Left forelimb (tissue), 1 donor: Measurements from ENCODE around the gene DTX3L.

Experiments used
- DNase-seq: peaks from one replicate; pipeline ENCODE4 v3.0.0-alpha.2; 2018; ENCODE audit warnings: low spot score

Gene DTX3L

DNA sequence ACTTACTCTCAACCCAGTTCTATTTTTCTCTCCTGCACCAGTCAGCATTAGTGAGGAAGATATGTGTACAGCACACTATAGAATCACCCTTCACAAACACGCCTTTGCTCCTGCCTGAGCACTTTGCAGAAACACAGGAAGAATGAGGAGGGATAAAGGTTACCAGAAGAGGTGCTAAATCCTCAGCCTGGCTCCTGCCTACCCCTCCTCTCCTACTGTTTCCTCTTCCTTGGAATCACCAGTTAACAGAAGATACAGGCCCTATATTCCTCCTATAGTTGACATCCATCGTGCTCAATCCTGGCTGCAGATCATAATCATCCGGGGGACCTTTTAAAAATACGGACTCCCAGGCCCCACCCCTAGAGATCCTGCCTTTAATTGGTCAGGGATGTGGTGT is 42.2 kb downstream of the DTX3L start:
- no peak for DNase-seq

DNA sequence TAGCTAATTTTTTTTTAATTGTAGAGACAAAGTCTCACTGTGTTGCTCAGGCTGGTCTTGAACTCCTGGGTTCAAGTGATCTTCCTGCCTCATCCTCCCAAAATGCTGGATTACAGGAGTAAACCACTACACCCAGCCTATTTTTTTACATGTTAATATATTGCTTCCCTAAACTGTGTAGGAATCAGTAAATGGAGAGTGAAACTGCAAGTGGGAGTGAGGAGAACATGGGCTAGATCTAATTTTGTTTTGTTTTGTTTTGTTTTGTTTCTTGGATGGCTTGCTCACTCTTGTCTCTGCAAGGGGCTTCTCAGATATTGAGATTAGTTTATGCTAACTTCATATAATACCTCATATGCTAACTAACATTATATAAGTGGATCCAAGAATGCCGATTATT is 44.8 kb downstream of the DTX3L start:
- no peak for DNase-seq

DNA sequence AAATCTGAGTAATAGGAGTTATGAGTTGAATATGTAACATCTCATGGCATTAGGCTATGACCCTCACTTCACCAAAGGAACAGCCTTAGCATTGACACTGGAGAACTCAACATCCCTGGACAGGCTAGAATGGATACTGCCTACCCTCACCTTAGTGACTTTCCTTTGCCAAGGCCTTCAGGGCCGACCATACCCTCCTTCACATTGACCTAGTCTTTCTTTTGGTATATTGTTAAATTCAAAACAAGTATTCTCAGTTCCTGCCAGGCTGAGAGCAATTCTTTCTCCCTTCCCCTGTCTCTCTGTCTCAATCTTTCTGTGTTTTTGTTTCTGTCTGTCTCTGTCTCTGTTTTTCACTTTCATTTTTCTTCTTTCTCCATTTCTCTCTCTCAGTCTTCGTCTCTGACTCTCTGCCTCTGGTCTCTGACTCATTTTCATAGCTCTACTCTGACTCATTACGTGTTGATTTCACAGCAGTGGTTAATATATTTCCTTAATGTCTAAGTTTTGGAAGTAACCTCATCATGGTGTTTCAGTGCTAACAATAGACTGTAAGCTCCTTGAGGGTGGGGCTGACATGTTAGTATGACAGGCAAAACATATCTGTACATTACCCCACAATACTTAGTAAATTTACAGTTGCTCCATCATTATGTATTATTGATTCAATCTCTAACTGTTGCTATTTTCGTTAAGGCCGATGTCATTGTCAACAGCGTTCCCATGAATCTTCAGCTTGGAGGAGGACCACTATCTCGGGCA is 45.8 kb downstream of the DTX3L start:
- no peak for DNase-seq

DNA sequence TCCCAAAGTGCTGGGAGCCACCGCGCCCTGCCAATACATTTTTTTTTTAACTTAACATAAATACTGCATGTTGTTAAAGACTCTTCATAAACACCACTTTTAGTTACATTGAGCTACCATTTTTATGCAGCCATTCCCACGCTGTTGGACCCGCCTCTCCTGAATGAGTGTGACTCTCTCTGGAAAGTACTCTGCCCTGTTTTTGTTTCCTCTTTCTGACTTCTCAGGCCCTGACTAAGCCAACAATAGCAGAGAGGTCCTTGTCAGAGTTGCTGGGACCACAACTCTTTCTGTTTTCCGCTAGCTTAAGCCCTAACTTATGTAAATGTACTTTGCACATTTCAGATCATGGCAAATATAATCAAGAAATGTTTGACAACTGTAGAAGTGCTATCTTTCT is 48.6 kb downstream of the DTX3L start:
- no peak for DNase-seq

DNA sequence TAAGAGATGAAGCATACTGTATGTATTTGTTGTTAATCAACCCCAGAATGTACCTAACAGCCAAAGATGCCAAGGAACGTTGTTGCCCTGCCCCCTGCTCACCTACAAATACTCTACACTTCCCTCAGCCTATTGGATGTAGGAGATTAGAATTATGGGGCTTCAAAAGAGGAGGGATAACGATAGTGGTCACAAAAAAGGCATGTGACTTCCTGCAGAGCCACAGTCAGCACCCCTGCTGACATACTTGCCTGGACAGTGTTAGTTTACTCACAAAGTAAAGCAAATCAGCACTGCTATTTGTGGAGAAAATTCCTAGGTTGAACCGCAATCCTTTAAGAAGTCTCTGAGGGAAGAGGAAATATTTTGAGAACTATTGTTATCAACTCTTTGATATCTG is 51.2 kb downstream of the DTX3L start:
- no peak for DNase-seq

DNA sequence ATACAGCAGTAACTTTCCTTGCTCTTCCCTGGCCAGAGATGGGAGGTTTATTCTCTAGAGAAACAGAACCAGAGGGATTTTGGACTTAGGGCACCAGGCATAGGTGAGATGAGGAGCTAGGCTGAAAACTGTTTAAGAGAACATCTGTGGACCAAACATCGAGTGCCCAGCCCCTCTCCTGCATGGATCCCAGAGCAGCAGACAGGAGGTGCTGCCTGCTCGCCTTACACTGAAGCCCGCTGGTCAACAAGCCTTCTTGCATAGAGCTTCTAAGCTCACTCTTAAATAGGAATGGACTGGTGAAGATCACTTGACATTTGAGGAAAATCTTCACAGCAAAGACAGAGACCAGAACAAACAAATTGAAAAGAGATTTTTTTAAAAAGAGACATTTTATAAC is 54.5 kb downstream of the DTX3L start:
- DNase-seq = no peak

DNA sequence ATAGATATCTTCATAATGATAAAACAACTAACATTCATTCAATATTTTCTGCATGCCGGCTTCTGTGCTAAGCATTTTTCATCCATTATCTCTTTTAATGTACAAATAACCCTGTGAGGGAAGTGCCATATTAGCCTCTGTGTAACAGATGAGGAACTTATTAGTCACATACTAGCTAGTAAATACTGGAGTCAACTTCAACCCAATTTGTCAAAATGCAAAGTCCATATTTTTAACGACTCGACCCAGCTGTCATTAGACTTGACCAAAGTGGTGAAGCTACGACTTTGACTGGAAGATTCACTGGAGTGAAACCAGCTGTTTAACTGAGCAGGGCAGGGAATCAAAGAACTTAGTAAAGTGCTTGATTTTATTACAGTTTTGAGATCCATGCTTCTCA is 54.9 kb downstream of the DTX3L start:
- DNase-seq = no peak

DNA sequence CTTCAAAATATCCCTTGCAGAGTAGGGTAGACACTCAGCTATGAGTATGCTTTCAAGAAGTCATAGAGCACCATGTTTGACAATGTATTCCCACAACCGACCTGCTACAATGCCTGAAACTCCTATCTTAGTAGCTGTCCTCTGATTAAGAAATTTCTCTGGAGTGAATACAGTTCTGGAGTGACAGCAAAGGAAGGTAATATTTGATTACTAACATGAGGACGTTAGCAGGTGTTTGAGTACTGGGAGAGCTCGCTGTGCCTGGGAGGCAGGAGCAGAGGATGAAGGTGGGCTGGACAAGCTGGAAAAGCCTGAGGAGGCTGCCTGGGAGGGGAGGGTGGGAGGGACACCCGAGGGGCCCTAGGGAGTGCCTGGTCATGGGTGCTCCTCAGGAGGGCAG is 56.3 kb downstream of the DTX3L start:
- DNase-seq = no peak

- DNase-seq = no peak
Observed at GRCh38 chr3:122621112-122621511, 57.0 kb downstream of the DTX3L start.

DNA sequence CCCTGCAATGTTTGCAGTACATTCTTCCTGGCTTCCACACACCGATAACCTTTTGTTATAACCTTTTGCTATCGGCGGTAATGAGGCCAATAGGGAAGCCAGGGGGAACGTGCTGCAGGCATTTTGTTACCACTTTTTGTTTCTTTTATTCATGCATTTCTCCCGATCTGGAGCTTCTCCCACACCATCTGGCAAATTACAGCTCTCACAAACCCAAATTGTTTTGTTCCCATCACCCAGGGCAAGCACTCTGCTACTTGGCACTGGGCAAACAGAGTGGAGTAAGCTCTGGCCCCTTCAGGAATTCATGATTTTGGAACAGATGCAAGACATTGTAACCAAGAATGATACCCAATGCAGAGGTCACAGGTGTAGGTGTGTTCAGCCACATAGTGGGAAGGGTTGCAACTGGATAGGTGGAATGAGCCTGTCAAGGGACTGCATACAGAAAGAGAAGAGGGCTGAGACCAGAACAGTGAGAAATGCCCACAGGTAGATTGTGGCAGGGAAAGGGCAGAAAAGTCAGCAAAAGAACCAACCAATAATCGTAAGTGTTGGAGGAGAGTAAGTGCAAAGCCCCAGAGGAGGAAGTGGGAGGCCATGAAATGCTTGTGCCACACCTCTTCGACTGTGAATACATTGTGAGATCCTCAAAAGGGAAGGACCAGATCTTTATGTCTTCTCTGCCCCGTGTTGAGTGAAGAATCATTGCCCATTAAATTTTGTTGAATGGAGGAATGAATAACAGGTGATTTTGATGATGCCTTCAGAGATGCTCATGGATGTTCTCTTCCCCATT is 59.1 kb downstream of the DTX3L start:
- DNase-seq = no peak
